Stimulated activated CD4-positive, alpha-beta T cell treated with anti-CD3 and anti-CD28 coated beads, Interleukin-15, amount 100 ng/mL, for 48 hours (primary cell): Measurements from ENCODE around the gene CCL21.
"Not testable (repeated sequence)": the region's sequence is repeated elsewhere in the genome, so short reads cannot be mapped to it uniquely, and the experiment has no call there.

ENCODE experiments used
- DNase-seq, 2 donors: peaks; one replicate each; pipeline ENCODE4 v3.0.0-alpha.2; 2020; ENCODE audit warnings: low read depth in 2 of 2

CCL21 gene, protein sequence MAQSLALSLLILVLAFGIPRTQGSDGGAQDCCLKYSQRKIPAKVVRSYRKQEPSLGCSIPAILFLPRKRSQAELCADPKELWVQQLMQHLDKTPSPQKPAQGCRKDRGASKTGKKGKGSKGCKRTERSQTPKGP

DNA sequence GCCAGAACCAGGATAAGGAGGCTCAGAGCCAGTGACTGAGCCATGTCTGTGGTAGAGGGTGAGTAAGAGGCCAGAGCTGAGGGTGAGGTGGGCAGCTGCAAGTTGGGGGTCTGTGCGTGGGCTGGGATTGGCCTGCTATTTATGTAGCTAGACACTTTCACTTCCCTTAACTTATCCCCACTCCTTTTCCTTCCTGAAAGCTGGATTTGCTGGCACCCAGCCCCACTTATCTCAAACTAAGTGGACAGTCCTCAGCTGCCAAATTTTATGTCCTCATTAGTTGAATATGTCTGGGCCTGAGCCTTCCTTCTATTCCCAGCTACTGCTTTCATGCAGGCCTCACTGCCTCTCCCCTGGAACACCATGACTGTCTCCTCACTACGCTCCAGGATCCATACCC, at the start of gene CCL21:
Gene CCL21, minus strand, starts transcription at position 114 of the 400 bp plus-strand sequence. Its CDS starts 70 bp downstream, at position 44.
- DNase-seq: no peak

DNA sequence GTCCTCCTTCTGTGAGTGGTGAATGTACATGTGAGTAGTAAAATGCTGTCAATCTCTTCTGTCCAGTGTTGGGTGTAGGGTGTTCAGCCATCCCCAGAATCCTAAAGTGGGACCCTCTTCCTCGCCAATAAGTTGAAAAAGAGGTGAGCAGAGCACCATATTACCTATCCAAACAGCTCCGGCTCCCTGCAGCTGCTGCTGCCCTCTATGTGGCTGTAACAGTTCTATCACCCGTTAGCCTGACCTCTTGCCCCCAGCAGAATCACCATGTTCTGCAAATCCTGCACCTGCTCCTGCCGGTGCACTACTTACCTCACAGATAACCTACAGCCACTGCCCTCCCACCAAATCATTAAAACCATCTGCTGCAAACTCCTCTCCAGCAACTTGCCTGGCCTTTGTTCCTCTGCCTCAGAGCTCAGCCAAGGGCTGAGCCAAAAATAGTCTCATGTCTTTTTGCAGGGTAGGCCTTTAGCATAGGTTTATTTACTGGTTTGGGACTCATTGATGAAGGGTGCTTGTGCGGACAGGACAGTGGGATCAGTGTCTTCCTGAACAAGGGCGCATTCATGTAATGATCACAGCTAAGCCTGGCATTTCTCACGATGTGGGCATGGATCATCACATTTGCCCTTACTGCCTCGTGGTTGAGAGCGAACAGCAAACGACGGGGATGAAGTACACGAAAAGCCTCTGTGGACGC, 49.6 kb upstream of the CCL21 start:
- DNase-seq: no peak

DNA sequence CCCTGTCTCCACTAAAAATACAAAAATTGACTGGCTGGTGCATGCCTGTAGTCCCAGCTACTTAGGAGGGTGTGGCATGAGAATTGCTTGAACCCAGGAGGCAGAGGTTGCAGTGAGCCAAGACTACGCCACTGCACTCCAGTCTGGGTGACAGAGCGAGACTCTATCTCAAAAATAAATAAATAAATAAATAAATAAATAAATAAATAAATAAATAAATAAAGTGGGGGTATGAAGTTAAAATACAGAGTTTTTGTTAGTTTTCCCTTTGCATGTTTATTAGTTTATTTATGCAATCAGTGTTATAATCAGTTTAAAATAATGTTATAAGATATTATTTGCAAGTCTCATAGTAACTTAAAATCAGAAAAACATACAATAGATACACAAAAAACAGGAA, 40.4 kb upstream of the CCL21 start:
- not testable (repeated sequence) for DNase-seq

DNA sequence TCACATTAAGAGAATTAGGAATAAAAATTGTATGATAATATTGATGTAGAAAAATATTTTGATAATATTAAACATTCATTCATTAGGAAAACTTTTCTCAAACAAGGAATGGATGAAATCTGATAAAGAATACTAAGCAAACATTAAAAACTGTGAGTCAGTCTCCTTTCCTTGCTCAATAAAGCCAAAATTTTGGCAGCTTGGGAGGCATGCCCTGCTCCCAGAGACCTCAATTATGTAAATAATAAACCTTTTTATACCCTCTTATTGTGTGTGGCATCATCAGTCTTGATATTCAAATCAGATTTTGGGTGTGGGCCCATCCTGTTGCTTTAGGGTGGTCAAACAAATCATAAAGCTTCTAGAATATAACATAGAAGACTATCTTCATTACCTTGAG, 36.6 kb upstream of the CCL21 start:
- DNase-seq: no peak

DNA sequence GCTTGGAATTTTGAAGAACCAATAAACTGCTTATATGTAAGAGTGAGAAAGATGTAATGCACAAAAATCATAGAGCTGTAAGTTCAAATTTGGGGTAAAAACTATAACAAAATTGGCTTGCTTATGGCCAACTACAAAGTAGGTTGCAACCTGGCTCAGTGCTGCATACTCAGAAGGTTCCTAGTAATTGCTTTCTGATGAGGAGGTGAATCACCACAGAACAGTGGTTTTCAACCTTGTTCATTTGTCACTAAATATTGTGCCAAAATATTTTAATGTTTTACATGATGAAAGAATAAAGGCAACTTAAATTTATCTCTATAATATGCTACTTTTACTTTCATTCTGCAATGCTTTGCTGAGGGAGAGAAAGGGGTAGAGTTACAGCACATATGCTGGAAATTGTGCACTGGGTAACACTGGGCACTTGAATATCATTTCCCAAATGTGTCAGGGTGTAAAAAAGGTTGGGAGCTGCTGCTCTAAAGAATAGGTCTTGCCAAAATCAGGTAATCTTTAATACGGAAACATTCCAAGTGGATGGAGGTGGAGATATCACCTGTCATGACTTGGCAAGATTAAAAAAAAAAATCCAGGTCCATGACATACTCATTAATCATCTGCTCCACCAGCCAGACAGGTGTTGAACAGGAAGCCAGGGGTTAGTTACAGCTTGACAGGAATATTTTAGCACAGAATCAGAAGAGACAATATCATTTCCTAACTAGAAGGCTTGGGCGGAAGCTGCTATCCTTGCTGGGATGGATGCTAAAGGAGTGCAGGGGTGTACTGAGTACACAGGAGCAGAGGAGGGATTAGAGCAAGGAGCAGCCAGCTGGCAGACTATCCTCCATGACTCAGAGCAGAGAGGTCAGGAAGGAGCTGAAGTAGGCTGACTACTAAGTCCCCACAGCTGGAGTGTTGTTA, 34.6 kb upstream of the CCL21 start:
- DNase-seq: no peak

DNA sequence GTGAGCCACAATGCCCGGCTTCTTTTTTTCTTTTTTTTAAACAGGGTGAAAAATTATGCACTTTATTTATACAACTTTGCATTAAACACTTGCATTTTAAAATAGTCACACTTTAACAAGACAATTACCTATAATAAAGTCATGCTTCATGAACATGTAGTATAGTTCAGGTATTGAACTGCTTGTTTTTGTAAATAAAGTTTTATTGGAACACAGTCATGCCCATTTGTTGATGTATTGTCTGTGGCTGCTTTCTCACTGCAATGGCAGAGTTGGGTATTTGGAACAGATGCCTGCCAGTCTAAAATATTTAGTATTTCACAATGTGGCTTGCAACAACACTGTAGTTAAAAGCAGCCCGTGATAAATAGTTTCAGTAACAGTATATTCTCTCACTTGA, 32.8 kb upstream of the CCL21 start:
- no peak for DNase-seq

DNA sequence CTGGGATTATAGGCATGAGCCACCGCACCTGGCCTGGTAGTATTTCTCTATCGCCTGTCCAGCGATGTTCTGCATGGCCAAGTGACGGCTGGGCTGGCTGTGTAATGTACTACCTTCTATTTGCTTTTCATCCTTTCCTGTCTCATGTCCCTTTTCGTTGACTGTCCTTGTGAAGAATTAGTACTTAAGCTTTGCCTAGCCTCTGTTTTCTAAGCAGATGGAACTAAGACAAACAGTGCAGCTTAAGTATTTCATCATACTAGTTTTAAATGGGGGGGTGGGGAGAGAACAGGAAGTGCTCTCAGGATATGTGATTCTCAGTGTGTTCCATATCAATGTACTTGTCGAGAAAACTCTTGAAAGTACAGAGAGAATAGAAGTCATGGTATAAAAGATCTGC, 31.7 kb upstream of the CCL21 start:
- DNase-seq: no peak

DNA sequence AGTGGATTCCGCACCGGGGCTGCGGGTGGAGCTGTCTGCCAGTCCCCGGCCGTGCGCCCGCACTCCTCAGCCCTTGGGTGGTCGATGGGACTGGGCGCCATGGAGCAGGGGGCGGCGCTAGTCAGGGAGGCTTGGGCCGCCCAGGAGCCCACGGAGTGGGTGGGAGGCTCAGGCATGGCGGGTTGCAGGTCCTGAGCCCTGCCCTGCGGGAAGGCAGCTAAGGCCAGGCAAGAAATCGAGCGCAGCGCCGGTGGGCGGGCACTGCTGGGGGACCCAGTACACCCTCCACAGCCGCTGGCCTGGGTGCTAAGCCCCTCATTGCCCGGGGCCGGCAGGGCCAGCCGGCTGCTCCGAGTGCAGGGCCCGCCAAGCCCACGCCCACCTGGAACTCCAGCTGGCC, 30.2 kb upstream of the CCL21 start:
- not testable (repeated sequence) for DNase-seq

DNA sequence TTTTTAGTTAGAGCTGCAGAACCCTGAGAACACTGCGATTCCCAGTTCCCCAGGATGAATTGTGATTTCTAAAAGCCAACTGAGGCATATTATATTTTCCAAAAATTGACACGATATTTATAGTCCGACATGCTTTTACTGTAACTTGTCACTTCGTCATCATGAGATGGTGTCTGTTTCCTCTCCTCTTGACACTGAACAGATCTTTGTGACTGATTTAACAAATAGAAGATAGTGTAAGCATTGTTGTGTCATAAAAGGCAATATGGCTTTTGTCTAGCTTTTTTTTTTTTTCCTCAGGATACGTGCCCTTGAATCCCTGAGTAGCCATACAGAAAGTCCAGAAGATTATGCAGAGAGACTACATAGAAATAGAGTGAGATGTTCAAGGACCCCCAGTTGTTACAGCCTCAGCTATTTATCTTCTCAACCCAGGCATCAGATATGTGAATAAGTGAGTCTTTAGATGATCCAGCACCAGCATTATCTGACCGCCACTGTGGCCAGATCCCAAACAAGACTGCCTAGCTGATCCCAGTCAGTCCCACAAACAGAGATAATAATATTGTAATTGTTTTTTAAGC, 27.8 kb upstream of the CCL21 start:
- DNase-seq: no peak

DNA sequence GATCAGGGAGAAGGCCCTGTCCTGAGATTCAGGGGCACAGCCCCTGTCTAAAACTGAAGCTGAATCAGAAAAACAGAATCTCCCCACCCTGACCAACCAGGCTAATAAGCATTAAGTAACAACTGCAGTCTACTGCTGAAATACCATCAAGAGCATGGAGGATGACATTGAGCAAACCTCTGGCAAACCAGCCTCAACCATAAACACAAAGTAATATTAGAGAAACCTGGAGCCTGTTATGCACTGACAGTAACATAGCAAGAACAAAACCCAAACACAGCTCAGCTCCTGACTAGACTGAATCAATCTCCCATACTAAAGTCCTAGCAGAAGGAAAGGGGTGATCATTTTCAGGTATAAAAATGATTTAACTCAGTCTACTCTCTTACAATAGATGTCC, 24.8 kb upstream of the CCL21 start:
- no peak for DNase-seq

DNA sequence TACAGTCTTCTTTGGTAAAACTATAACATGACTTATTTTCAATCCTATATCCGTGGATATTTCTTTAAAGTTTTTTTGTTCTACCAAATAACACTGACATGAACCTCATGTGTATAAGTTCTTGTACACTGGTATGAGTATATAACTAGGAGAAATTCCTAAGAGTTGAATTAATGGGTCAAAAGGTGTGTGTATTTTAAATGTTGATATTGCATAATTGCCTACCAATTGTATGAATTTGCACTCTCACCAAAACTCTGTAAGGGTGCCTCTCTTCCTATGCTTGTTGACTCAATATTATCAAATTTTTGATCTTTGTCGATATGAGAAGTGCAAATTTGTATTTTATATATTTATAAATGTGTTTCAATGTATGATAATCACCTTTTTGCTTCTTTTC, 22.9 kb upstream of the CCL21 start:
- DNase-seq: no peak

DNA sequence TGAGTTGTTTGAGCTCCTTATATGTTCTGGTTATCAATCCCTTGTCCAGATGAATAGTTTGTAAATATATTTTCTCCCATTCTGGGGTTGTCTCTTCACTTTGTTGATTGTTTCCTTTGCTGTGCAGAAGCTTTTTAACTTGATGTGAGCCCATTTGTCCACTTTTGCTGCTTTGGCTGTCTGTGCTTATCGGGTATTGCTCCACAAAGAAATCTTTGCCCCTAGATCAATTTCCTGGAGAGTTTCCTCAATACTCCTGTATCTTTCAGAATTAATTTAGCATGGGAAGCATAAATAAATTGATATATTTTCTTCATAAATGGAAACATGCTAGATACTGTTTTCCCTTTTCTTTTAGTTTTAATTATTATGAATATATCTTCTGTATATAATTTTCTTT, 22.5 kb upstream of the CCL21 start:
- no peak for DNase-seq

DNA sequence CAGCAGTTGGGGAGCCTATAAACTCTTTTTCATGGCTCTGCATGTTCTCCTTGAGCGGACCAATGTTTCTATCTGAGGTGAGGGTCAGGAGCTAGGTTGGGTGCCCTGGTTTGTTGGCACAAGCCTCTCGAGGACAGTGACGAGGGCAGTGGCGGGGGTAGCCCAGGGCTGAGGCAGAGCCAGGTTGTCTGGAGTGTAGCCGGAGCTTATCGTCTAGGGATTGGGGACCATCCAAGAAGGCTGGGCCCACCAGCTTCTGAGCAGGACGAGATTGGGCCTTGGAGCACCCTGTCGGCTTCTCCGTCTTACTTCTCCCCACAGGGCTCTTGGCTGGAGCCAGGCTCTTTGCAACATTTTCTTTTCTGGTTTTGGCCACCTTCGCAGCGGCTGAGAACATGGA, 13.2 kb upstream of the CCL21 start:
- DNase-seq: no peak

DNA sequence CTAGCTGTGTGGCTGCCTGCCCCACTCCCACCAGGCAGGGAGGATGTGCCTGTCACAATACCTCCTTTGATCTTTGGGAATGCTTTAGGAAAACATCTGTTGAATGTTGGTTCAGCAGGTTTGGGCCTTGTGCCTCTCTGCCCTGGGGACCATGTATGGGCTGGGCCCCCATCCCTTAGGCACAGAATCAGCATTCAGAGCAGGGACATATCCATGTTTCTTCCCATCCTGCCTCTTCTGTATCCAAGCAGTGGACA, 9.8 kb upstream of the CCL21 start:
- not testable (repeated sequence) for DNase-seq

DNA sequence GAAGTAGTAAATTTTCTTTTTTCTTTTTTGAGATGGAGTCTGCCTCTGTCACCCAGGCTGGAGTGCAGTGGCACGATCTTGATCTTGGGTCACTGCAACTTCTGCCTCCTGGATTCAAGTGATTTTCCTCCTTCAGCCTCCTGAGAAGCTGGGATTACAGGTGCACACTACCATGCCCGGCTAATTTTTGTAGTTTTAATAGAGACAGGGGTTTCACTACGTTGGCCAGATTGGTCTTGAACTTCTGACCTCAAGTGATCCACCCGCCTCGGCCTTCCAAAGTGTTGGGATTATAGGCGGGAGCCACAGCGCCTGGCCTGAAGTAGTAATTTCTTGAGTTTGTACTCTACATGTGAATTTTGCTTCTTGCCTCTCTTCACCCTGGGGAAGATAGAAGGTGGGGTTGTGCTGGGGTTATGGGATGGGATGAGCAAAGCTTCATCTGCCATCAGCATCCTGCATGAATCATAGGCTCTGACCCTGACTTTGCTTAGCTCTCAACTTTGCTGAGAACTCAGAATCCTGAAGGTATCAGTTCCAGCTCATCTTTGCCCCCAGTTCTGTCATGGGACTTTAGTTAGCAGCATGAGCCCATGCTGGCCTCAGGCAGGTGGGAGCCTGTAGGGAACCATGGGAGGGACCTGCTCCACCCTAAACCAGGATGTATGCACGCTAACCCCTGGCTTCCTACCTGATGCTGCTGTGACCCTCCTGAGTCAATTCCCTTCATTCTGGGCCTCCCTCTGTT, 9.3 kb upstream of the CCL21 start:
- DNase-seq: no peak

DNA sequence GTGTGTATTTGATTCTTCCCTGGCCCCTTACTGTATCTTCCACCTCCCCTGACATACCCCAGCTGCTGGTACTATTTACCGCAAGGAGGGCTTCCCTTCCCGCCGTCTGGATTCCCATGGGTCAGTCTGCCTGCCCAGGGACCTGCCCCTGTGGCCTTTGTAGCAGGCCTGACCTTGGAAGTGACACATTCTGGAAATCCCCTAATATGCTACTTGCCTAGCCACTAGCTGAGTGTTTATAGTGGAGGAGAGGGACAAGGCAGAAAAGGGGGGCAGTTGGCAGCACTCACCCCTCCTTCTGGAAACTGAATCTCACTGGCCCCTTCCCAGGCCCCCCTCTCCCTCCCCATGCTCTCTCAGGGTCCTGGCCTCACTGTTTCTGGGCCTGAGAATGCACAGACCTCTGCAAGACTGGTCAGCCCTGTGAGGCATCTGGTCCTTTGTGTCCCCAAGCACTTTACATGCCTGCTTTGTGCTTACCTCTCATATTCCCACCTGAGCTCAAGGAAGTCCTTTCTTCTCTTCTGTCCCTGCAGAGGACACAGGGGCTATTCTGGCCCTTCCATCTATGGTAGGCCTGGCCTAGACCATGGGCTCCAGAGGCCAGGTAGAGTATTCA, 8.2 kb upstream of the CCL21 start:
- DNase-seq: no peak

DNA sequence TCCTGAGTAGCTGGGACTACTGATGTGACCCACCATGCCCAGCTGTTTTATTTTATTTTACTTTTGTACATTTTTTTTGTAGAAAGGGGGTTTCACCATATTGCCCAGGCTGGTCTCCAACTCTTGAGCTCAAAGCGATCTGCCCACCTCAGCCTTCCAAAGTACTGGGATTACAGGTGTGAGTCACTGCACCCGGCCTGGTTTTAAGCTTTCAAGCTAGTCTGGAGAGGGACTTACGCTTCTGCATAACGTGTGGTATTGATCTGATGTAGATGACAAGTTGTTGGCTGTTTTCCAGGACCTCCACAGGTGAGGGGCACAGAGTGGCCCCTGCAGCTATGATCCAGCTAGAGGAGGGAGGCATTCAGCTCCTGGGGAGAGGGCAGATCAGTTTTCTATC, 6.8 kb upstream of the CCL21 start:
- no peak for DNase-seq

DNA sequence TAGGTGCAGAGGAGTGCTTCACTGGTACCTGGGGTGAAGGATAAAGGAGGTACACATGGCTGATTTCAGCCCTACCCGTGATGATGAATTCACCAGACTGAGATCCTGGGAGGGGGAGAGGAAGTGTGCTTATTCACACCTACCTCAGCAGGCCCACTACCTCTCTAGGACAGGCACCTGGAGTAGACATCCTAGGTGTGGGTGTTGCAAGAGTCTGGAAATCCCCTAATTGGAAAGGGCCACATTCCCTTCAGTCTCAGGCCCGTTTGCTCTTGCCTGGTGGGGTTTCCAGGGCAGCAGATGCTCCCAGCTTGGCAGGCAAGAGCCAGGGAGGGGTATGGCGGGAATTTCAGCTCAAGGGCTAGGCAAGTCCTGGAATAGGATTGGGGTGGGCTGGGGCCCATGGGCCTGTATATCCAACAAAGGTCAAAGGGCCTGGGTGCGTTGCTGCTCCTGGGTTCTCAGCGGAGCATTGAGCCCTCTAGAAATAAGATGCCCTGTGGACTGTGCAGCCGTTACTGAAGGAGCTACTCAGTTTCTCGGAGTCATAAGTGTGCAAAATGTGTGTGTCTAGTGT, 5.8 kb upstream of the CCL21 start:
- DNase-seq: no peak

DNA sequence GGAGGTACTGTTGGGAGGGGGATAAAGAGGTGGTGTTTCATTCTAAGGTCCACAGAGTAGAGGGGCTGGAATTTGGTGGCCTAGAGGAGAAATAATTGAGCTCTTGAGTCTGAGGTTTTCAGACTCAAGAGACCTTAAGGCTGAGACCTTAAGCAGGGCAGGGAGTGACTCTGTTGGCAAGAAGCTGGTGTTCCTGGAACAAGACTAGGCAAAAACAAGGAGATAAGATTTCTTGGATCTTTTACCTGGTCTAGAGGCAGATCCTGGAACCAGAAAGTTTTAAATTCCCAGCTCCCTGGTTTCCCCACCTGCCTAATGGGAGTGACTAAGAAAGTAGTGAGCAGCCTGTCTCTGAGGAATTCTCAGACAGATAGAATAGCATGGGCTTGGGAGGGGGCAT, 4.1 kb upstream of the CCL21 start:
- no peak for DNase-seq

DNA sequence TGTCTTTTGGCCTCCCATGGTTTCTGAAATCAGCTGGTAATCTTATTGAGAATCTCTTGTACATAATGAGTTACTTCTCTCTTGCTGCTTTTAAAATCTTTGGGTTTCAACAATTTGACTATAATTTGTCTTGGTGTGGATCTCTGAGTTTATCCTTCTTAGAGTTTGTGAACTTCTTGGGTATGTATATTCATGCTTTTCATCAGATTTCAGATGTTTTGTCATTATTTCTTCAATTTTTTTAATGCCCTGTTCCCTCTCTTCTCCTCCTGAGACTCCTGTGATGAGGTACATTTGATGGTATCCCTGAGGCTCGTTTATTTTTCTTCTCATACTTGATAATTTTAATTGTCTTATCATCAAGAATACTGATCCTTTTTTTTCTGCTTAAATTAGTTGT, 2.2 kb upstream of the CCL21 start:
- no peak for DNase-seq
